H54 (cell line): ENCODE measurements around the gene JAG1.

ENCODE experiments used
- DNase-seq: peaks from one replicate; pipeline ENCODE4 v3.0.0; 2011; ENCODE audit warnings: low spot score, mixed read lengths; ENCODE audit not compliant: insufficient read length
- FAIRE-seq: peaks from 3 replicates; lab custom pipeline; 2011; peaks lifted over from hg19 to GRCh38; lab: Jason Lieb, UNC
- POLR2A ChIP-seq: IDR thresholded peaks from 2 replicates; pipeline ENCODE4 v1.6.1; 2011; ENCODE audit warnings: low read depth, mild to moderate bottlenecking, low read length

JAG1 gene

DNA sequence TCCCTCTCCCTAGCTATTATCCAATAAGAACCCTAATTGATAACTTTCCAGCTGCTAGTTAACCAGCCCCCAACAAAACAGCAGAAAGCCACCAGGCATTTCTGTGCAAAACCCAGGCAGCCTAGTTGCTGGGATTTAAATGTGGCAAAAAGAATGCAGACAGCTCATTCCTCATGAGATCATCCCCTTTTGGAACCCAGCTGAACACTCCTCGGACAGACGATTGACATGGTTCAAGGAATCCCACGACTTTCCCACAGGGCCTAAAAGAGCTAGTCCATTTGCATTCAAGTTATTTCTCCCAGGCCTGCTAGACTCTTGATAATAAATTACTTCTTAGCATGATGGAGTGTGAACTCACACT lies 24.0 kb downstream of the JAG1 start:
- no peak for DNase-seq
- no peak for TF ChIP-seq POLR2A
- no peak for FAIRE-seq

DNA sequence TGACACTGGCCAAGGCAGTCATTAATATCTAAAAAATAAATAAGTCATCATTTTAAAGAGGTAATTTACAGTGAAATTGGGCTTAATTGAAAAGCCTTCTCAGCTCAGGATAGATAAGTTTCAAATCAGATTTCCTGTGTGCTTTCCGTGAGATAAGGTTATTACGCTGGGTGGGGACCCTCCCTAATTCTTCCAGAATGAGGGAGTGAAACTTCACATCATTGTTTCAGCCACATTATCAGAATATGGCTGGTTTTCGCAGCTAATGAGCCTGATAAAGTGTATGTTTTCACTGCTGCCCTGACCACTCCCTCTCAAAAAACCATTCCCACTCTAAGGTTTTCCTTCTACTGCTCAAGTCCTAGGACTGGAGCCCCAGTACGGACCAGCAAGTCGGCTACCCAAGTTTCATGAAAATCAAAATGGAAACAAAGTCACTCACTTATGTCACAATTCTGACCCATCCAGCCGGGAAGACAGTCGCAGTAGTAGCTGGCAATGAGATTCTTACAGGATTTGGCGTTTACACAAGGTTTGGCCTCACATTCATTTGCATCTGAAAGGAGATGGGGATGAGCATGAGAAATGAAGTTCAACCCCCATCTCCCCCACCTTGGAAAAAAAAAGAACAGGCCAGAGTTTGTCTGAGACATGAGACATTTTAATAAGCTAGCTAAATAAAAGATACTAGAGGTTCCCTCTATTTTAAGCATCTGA lies 24.6 kb downstream of the JAG1 start:
- DNase-seq (no peak), FAIRE-seq (no peak)
- no peak for TF ChIP-seq POLR2A

DNA sequence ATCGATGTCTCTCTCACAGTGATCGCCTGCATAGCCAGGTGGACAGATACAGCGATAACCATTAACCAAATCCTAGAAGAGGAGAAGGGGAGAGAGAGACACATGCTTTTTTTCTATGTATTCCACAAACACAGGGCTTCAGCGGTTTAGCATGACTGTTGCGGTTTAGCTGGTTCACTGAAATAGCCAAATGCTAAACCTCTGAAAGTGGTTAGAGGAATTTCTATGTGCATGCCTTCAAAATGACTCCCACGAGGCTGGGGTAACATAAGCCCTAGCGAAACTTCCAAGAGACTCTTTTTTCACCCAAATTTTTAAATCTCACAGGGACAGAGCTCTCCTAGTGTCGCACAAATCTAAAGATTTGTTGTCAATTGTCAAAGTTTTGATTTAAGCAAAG lies 25.1 kb downstream of the JAG1 start:
- TF ChIP-seq POLR2A, result no peak
- no peak for FAIRE-seq
- DNase-seq, result no peak

DNA sequence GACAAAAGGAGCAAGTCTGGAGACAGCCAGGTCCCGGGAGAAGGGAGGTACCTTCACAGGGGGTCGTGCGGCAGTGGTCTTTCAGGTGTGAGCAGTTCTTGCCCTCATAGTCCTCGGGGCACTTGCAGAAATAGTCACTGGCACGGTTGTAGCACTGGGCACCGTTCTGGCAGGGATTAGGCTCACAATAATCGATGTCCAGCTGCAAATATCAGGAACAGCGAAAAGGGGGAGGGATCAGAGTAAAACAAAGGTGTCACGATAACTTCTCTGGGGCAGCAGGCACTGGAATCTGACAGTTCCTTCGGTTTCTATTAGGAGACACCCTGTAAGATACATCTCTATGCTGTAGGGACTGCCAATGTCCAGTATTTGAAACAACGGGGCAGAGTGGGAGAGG lies 25.9 kb downstream of the JAG1 start:
- no peak for TF ChIP-seq POLR2A
- FAIRE-seq, result no peak
- no peak for DNase-seq

DNA sequence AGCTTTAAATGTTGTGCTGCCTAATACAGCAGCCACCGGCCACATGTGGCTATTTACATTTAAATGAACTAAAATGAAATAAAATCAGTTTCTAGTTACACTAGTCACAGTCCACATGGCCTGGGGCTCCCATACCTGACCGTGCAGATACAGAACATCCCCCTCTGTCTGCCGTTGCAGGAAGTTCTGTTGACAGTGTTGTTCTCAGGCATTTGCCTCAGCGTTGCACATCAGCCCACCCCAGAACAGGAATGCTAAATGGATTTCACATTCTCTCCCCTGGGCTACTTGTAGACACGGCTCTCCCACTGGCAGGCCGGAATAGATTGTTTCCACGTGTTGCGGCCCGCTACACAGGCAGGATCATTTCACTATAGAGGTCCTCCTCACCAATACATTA lies 26.3 kb downstream of the JAG1 start:
- TF ChIP-seq POLR2A, result no peak
- no peak for FAIRE-seq
- no peak for DNase-seq

DNA sequence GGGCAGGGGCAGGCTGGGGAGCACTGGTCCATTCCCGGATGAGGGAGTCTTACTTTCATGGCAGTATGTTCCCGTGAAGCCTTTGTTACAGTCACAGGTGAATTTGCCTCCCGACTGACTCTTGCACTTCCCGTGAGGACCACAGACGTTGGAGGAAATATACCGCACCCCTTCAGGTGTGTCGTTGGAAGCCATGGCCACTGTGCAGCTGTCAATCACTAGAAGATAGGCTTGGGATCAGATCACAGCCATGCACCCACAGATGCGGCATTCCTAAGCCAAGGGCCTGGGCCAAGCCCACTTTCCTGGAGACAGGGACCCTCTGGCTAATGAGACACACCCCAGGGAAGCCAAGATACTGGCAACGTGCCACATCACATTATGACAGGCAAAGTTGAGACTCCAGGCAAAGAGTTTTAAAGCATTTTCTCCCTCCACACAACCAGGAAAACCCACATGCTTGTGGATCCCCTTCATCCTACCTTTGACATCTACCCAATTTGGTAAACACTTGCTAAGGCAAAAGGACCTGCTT lies 26.8 kb downstream of the JAG1 start:
- no peak for TF ChIP-seq POLR2A
- DNase-seq, result no peak
- no peak for FAIRE-seq

DNA sequence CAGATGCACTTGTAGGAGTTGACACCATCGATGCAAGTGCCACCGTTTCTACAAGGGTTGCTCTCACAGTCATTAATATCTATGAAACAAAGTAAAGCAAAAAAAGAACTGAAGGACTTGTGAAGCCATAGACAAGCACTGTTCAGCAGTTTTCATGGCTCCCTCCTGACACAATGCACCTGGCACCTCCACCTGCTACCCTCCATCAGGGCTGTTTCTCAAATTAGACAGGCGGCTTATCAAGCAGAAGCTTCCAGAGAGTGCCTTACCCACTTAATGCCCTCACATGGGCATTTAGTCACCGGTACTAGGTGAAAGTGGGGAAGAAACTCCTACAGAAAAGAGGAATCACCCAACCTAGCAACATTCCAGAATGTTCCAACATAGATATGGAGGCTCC lies 27.8 kb downstream of the JAG1 start:
- FAIRE-seq (no peak), DNase-seq (no peak)
- TF ChIP-seq POLR2A, result no peak

DNA sequence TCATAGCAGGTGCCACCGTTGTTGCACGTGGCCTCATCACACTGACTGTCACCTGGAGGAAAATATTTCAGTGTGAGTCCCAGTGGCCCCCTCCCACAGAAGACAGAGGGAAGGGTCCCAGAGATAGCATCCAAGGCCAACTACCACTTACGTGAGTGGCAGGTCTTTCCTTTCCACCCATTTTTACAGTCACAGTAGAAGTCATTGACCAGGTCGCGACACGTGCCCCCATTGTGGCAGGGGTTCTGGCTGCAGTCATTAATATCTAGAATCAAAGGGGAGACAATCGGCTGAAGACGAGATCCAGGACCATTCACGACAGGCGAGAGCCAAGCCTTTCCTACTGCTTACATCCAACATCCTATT lies 28.6 kb downstream of the JAG1 start:
- FAIRE-seq (no peak), DNase-seq (no peak)
- TF ChIP-seq POLR2A, result no peak

DNA sequence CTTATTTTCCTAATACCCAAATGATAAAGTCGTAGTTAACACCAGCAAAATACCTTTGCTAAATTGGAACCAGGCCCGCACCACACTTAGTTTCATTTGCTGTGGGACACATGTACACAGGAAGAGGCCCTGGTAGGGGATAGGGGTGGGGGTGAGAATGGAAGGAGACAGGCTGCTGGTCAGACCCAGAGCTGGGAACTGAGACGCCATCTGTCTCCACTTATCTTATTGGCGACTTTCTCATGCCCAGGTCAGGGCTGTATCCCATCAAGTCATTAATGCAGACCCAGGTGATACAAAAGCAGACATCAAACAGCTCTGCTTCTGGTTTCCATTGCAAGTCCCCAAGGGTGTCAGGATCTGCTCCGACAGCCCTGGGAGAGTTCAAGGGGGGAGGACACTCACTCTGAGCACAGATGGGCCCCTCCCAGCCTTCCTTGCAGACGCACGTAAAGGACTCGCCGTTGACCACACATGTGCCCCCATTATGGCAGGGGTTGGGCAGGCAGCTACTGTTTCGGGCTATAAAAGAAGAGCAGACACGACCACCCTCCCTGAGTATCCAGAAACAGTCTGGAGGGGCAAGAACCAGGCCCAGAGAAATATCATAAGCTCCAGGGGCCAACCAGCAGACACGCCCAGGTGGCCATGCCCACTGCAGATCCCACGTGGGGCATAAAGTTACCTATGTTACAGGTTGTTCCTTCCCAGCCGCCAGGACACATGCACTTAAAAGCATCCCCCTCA lies 29.2 kb downstream of the JAG1 start:
- TF ChIP-seq POLR2A, result no peak
- FAIRE-seq, result no peak
- no peak for DNase-seq

DNA sequence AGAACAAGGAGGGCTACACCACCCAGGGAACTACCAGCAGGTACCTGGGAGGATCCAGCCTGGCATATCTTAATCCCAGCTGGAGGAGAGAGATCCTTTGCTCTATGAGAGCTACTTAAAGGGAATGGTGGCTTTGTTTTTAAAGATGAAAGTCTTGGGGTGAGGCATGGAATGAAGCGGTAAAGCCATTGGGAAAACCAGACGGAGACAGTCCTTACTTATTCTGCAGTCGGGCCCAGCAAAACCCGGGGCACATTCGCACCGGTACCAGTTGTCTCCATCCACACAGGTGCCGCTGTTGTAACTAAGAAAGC lies 30.3 kb downstream of the JAG1 start:
- DNase-seq (no peak), FAIRE-seq (no peak)
- TF ChIP-seq POLR2A, result no peak

DNA sequence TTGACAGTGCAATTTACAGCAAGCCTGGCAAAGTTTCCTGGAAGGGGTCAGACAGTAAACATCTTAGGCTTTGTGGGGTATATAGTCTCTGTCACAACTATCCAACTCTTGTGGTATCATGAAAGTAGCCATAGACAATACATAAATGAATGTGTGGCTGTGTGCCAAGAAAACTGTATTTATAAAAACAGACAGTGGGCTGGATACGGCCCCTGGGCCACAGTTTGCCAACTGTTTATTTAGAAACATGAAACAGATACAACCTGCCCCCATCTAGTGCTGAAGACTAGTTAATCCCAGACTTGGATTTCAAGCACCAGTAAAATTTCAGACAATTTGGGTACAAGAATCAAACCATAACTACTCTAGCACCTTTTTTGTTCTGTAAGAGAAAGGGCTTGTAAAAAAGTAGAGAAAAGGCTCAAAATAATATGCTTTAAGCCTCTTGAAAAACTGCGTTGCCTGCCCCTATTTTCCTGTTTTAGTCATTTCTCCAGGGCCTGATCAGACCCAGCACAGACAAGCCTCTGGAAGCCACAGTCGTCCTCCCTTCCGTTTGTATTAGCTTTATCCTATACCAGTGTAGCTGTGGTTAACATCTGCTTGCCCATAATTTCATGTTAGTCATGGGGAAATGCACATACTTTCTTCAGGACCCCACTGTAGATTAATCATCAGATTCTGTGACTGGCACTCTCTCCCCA lies 30.8 kb downstream of the JAG1 start:
- FAIRE-seq (no peak), DNase-seq (no peak)
- no peak for TF ChIP-seq POLR2A

DNA sequence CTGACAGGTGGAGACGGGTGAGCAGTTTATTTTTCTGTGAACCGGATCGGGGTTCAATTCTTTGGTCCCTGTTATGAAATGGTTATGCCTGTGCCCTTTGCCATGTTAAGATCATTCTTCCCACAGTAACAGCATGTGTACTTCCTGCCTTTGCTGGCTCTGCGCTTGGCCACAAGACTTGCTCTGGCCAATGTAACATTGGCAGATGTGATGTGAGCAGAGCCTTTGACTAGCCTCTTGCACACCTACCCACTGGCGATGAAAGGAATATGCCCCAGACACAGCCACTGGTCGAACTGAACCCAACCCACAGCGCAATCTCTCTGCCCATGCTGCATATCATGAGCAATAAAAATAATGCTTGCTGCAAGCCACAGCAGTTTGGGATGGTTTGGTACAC lies 31.9 kb downstream of the JAG1 start:
- no peak for TF ChIP-seq POLR2A
- DNase-seq (no peak), FAIRE-seq (no peak)

DNA sequence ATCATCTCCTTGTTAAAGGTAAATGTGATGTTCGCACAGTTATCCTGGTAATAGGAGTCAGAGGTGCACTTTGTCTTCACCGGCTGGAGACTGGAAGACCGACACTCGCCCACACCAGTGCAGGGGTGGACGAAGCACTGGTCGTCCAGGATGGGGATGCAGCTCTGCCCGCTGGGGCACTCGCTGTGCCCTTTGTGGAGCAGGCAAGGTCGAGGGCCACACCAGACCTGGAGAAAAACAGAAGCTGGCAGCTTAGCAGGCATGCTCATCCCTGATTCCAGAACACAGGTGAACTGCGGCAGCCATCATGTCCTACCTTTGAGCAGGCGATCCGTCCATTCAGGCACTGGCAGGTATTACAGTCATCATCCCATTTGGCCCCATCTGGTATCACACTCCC lies 32.3 kb downstream of the JAG1 start:
- no peak for DNase-seq
- FAIRE-seq, result no peak
- TF ChIP-seq POLR2A, result no peak

DNA sequence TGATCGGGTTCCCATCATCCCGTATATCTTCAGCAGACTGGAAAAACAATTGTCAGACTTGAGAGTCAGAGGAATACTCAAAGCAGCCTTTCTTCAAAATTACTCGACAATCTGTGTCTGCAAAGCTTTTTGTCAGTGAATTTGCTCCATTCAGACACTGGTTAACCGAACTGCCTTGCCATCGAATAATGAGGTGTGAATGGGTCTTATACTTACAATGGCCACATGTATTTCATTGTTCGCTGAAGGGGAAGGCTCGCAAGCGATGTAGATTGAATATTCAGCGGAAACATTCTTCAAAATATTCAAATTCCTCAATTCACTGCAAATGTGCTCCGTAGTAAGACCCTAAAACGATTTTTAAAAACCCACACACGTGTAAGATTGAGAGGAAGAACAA lies 32.9 kb downstream of the JAG1 start:
- TF ChIP-seq POLR2A, result no peak
- no peak for FAIRE-seq
- DNase-seq, result no peak

DNA sequence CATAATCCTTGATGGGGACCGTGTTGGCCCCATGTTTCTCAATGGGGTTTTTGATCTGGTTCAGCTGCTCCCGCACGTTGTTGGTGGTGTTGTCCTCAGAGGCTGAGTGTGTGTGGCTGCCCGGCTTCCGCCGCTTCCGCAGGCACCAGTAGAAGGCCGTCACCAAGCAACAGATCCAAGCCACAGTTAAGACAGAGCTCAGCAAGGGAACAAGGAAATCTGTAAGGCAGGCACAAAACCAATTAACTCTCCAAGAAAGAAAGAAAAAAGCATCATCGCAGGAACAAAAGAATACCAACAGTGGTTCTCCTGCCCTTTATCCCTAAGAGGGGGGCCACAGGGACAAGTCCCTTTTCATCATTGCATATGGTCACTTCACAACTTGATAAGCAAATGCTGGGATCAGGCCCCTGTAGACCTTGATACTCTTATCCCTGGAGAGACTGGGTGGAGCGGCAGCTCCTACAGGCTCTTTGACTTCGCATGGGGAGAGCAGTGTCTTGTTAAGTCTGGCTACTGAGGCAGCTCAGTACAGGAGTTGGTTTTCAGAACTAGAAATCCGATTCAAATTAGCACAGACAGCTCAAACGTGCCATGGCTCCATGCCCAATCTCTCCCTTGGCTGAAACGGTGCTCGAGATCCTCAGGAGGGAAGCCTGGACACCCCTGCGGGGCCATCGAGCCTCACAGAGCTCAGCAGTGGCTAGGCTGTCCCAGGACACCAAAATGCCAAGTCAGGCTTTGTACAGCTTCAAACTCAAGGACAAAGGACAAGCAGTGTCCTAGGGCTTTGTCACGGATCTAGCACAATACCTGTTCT lies 33.9 kb downstream of the JAG1 start:
- TF ChIP-seq POLR2A, result no peak
- FAIRE-seq (no peak), DNase-seq (no peak)
